ENCODE results near the gene GAREM1.

- TF ChIP-seq REST (IDR thresholded peaks at IDR 0.05; ENCODE audit: low read depth, low read length) (no peak), CTCF (IDR thresholded peaks at IDR 0.05) (no peak), RCOR1 (IDR thresholded peaks at IDR 0.05; ENCODE audit: low read length) (no peak), EZH2phosphoT487 (IDR thresholded peaks at IDR 0.05; ENCODE audit: borderline replicate concordance, low read depth) (no peak), SIN3A (IDR thresholded peaks at IDR 0.05; ENCODE audit: borderline replicate concordance, low read depth, low read length) (no peak), MAX (IDR thresholded peaks at IDR 0.05; ENCODE audit: low read depth) (no peak), RAD21 (IDR thresholded peaks at IDR 0.05; ENCODE audit: low read length) (no peak), CHD2 (IDR thresholded peaks at IDR 0.05; ENCODE audit: low read length, partially characterized antibody) (no peak)
These were observed 221.3 kb downstream of the GAREM1 start for GRCh38 chr18:32249147-32249929.
